Neural progenitor cell (in vitro differentiated cells): Measurements from ENCODE around the gene GNAI1. TPM values are rescaled to one million over a fixed set of nuclear protein-coding genes. Genes with fewer than 3 reads are reported as not detected.

Source experiments
- DNase-seq: peaks from one replicate; pipeline ENCODE4 v3.0.0-alpha.2; 2016; ENCODE audit warnings: low spot score
- H2AFZ ChIP-seq: fragments of 200-600 bp; sonication (generic); replicated peaks from 2 replicates; pipeline ENCODE4 v1.6.1; 2016; ENCODE audit warnings: antibody characterized with exemption
- H3F3A ChIP-seq: fragments of 200-600 bp; sonication (generic); 2 replicates; pipeline ENCODE4 v1.6.1; 2016; ENCODE audit warnings: antibody characterized with exemption, low read depth
- H3K27ac ChIP-seq: fragments of 200-600 bp; sonication (generic); 2 replicates; pipeline ENCODE4 v1.5.1; 2016; ENCODE audit warnings: mild to moderate bottlenecking
- H3K27me3 ChIP-seq: fragments of 200-600 bp; sonication (generic); 2 replicates; pipeline ENCODE4 v1.6.1; 2016; ENCODE audit warnings: mild to moderate bottlenecking, moderate library complexity
- H3K36me3 ChIP-seq: fragments of 200-600 bp; sonication (generic); 2 replicates; pipeline ENCODE4 v1.5.1; 2016
- H3K4me1 ChIP-seq: fragments of 200-600 bp; sonication (generic); 2 replicates; pipeline ENCODE4 v1.6.1; 2016; ENCODE audit warnings: mixed run types
- H3K4me2 ChIP-seq: fragments of 200-600 bp; sonication (generic); 2 replicates; pipeline ENCODE4 v1.6.1; 2016
- H3K4me3 ChIP-seq: fragments of 200-600 bp; sonication (generic); 2 replicates; pipeline ENCODE4 v1.5.1; 2016
- H3K79me2 ChIP-seq: fragments of 200-600 bp; sonication (generic); 2 replicates; pipeline ENCODE4 v1.6.1; 2016; ENCODE audit warnings: low read depth
- H3K9ac ChIP-seq: fragments of 200-600 bp; sonication (generic); 2 replicates; pipeline ENCODE4 v1.6.1; 2016
- H3K9me3 ChIP-seq: fragments of 200-600 bp; sonication (generic); 2 replicates; pipeline ENCODE4 v1.5.1; 2016; ENCODE audit warnings: low read depth
- H4K20me1 ChIP-seq: fragments of 200-600 bp; sonication (generic); 2 replicates; pipeline ENCODE4 v1.6.1; 2016; ENCODE audit warnings: low read depth
- H3K27ac Mint-ChIP-seq: 3 replicates; pipeline ENCODE4 v1.8.0; 2021; ENCODE audit warnings: mixed read lengths
- H3K27me3 Mint-ChIP-seq: 2 replicates; pipeline ENCODE4 v1.8.0; 2022; ENCODE audit warnings: low read depth, mild to moderate bottlenecking, inconsistent platforms, moderate library complexity, mixed read lengths; ENCODE audit not compliant: insufficient read depth
- H3K36me3 Mint-ChIP-seq: 3 replicates; pipeline ENCODE4 v1.8.0; 2021; ENCODE audit warnings: mixed read lengths
- H3K4me1 Mint-ChIP-seq: 3 replicates; pipeline ENCODE4 v1.8.0; 2021; ENCODE audit warnings: mixed read lengths
- H3K4me3 Mint-ChIP-seq: 3 replicates; pipeline ENCODE4 v1.8.0; 2021; ENCODE audit warnings: mild to moderate bottlenecking, moderate library complexity, mixed read lengths
- H3K9me3 Mint-ChIP-seq: 3 replicates; pipeline ENCODE4 v1.8.0; 2020; ENCODE audit warnings: mixed read lengths
- CTCF ChIP-seq: fragments of 200-600 bp; sonication (generic); IDR thresholded peaks from 2 replicates; pipeline ENCODE4 v1.5.1; 2017; ENCODE audit warnings: antibody characterized with exemption, mild to moderate bottlenecking
- EZH2 ChIP-seq: fragments of 200-600 bp; sonication (generic); IDR thresholded peaks from 2 replicates; pipeline ENCODE4 v1.6.1; 2017; ENCODE audit warnings: antibody characterized with exemption, mild to moderate bottlenecking, moderate library complexity
- EZH2phosphoT487 ChIP-seq: fragments of 200-600 bp; sonication (generic); IDR thresholded peaks from 2 replicates; pipeline ENCODE4 v1.6.1; 2017; ENCODE audit warnings: antibody characterized with exemption
- total RNA-seq: library from RNA; depleted of rRNA; stranded (reverse); fragments of >200 nt; gene quantifications from 2 replicates; pipeline ENCODE4 v1.2.3, GENCODE V29; 2015; ENCODE audit warnings: low replicate concordance

The GNAI1 gene
- total RNA-seq, 1 donor from 2014 or later, result 91.3 TPM

- Mint-ChIP-seq H3K27me3 (no peaks in the 10 kb centered on the region), H3K4me1 (peaks cover 4% of the 10 kb centered on the region), H3K27ac (no peak overlapping the region), H3K9me3 (no peaks in the 10 kb centered on the region), H3K36me3 (no peaks in the 10 kb centered on the region), H3K4me3 (no peak overlapping the region)
- Histone ChIP-seq H3K4me2 (no peak overlapping the region), H3K27me3 (no peaks in the 10 kb centered on the region), H3K79me2 (no peaks in the 10 kb centered on the region), H4K20me1 (no peaks in the 10 kb centered on the region), H2AFZ (no peak overlapping the region), H3K27ac (no peak overlapping the region), H3K4me1 (peaks cover 3% of the 10 kb centered on the region), H3F3A (no peaks in the 10 kb centered on the region), H3K4me3 (no peak overlapping the region), H3K9ac (no peak overlapping the region), H3K36me3 (no peaks in the 10 kb centered on the region), H3K9me3 (no peaks in the 10 kb centered on the region)
- TF ChIP-seq EZH2phosphoT487 (no peak), EZH2 (no peak), CTCF (no peak)
- no peak for DNase-seq
These were observed 129.2 kb downstream of the GNAI1 start for GRCh38 chr7:80263821-80264220.

- Mint-ChIP-seq H3K4me3 (no peak overlapping the region), H3K9me3 (no peaks in the 10 kb centered on the region), H3K4me1 (peaks cover 4% of the 10 kb centered on the region), H3K27ac (no peak overlapping the region), H3K27me3 (no peaks in the 10 kb centered on the region), H3K36me3 (no peaks in the 10 kb centered on the region)
- Histone ChIP-seq H3K9ac (no peak overlapping the region), H3K27me3 (no peaks in the 10 kb centered on the region), H3K4me3 (no peak overlapping the region), H3K9me3 (no peaks in the 10 kb centered on the region), H3K36me3 (no peaks in the 10 kb centered on the region), H2AFZ (no peak overlapping the region), H3K4me2 (no peak overlapping the region), H3F3A (no peaks in the 10 kb centered on the region), H3K27ac (no peak overlapping the region), H3K4me1 (peaks cover 3% of the 10 kb centered on the region), H4K20me1 (no peaks in the 10 kb centered on the region), H3K79me2 (no peaks in the 10 kb centered on the region)
- DNase-seq, result no peak
- TF ChIP-seq CTCF (no peak), EZH2 (no peak), EZH2phosphoT487 (no peak)
These were observed 130.3 kb downstream of the GNAI1 start for GRCh38 chr7:80264769-80265495.

GRCh38 chr7:80272560-80273239 lies 138.1 kb downstream of the GNAI1 start:
- H3K36me3 ChIP-seq, result no peaks in the 10 kb centered on the region
- no peak overlapping the region for H3K27ac ChIP-seq
- H3K79me2 ChIP-seq, result no peaks in the 10 kb centered on the region
- no peak overlapping the region for H2AFZ ChIP-seq
- DNase-seq, result no peak
- H3K4me2 ChIP-seq, result no peak overlapping the region
- no peaks in the 10 kb centered on the region for H3K9me3 ChIP-seq
- no peaks in the 10 kb centered on the region for H3K27me3 ChIP-seq
- no peaks in the 10 kb centered on the region for H3K27me3 Mint-ChIP-seq
- H4K20me1 ChIP-seq, result no peaks in the 10 kb centered on the region
- no peak overlapping the region for H3K4me3 Mint-ChIP-seq
- no peak overlapping the region for H3K9ac ChIP-seq
- H3K4me3 ChIP-seq, result no peak overlapping the region
- H3K27ac Mint-ChIP-seq, result no peak overlapping the region
- peaks cover 5% of the 10 kb centered on the region for H3K4me1 Mint-ChIP-seq
- no peaks in the 10 kb centered on the region for H3F3A ChIP-seq
- no peaks in the 10 kb centered on the region for H3K36me3 Mint-ChIP-seq
- H3K4me1 ChIP-seq, result no peaks in the 10 kb centered on the region
- H3K9me3 Mint-ChIP-seq, result no peaks in the 10 kb centered on the region
- TF ChIP-seq EZH2phosphoT487 (no peak), EZH2 (no peak), CTCF (no peak)
